ENCODE results near the gene DNASE1L3.
"Not testable (repeated sequence)": the region's sequence is repeated elsewhere in the genome, so short reads cannot be mapped to it uniquely, and the experiment has no call there.

Gene DNASE1L3

GRCh38 chr3:58246148-58247047 lies 35.6 kb upstream of the DNASE1L3 start:
- peaks cover 3% of the 10 kb centered on the region; the same call in 1 of the 2 replicates for H3F3A ChIP-seq (ENCODE audit: control insufficient read depth, insufficient read depth)
- H3K4me1 ChIP-seq (ENCODE audit: control insufficient read depth, low read length) = peaks cover 14% of the 10 kb centered on the region
- H3K27ac ChIP-seq (ENCODE audit: low read depth, low read length) = no peak overlapping the region
- H3K4me2 ChIP-seq (ENCODE audit: low read length) = no peak overlapping the region
- H3K27me3 ChIP-seq (ENCODE audit: control insufficient read depth, low read length) = no peaks in the 10 kb centered on the region
- no peaks in the 10 kb centered on the region for H3K9me3 ChIP-seq (ENCODE audit: control insufficient read depth, insufficient read depth, low read length)
- no peaks in the 10 kb centered on the region for H4K20me1 ChIP-seq (ENCODE audit: control insufficient read depth, insufficient read depth, low read depth, low read length)
- H3K4me3 ChIP-seq (ENCODE audit: low read length) = no peak overlapping the region
- H3K79me2 ChIP-seq (ENCODE audit: control insufficient read depth, low read length) = peaks cover 14% of the 10 kb centered on the region
- TF ChIP-seq CTCF (IDR thresholded peaks at IDR 0.05; ENCODE audit: low read depth, low read length, poor library complexity, severe bottlenecking) (no peak), EZH2phosphoT487 (IDR thresholded peaks at IDR 0.05; ENCODE audit: borderline replicate concordance, low read length) (no peak)
- H3K9me2 ChIP-seq (replicated peaks; ENCODE audit: control insufficient read depth, low read length) = no peaks in the 10 kb centered on the region
- H3K36me3 ChIP-seq (ENCODE audit: control insufficient read depth, low read length) = no peaks in the 10 kb centered on the region

GRCh38 chr3:58243976-58244585 lies 33.3 kb upstream of the DNASE1L3 start:
- Histone ChIP-seq H3F3A (ENCODE audit: control insufficient read depth, insufficient read depth) (peaks cover 5% of the 10 kb centered on the region; the same call in 1 of the 2 replicates), H3K79me2 (ENCODE audit: control insufficient read depth, low read length) (peaks cover 18% of the 10 kb centered on the region), H3K4me2 (ENCODE audit: low read length) (no peak overlapping the region), H3K36me3 (ENCODE audit: control insufficient read depth, low read length) (no peaks in the 10 kb centered on the region), H4K20me1 (ENCODE audit: control insufficient read depth, insufficient read depth, low read depth, low read length) (no peaks in the 10 kb centered on the region), H3K9me2 (replicated peaks; ENCODE audit: control insufficient read depth, low read length) (no peaks in the 10 kb centered on the region), H3K9me3 (ENCODE audit: control insufficient read depth, insufficient read depth, low read length) (no peaks in the 10 kb centered on the region), H3K27ac (ENCODE audit: low read depth, low read length) (no peak overlapping the region), H3K4me3 (ENCODE audit: low read length) (no peak overlapping the region), H3K4me1 (ENCODE audit: control insufficient read depth, low read length) (peaks cover 6% of the 10 kb centered on the region), H3K27me3 (ENCODE audit: control insufficient read depth, low read length) (no peaks in the 10 kb centered on the region)
- TF ChIP-seq EZH2phosphoT487 (IDR thresholded peaks at IDR 0.05; ENCODE audit: borderline replicate concordance, low read length) (no peak), CTCF (IDR thresholded peaks at IDR 0.05; ENCODE audit: low read depth, low read length, poor library complexity, severe bottlenecking) (no peak)

- H4K20me1 ChIP-seq (ENCODE audit: control insufficient read depth, insufficient read depth, low read depth, low read length); H3K36me3 ChIP-seq (ENCODE audit: control insufficient read depth, low read length); H3K4me3 ChIP-seq (ENCODE audit: low read length); H3K4me2 ChIP-seq (ENCODE audit: low read length); H3K27me3 ChIP-seq (ENCODE audit: control insufficient read depth, low read length); H3F3A ChIP-seq (ENCODE audit: control insufficient read depth, insufficient read depth); H3K9me2 ChIP-seq (replicated peaks; ENCODE audit: control insufficient read depth, low read length); H3K27ac ChIP-seq (ENCODE audit: low read depth, low read length); H3K4me1 ChIP-seq (ENCODE audit: control insufficient read depth, low read length); H3K9me3 ChIP-seq (ENCODE audit: control insufficient read depth, insufficient read depth, low read length): not testable (repeated sequence)
- H3K79me2 ChIP-seq (ENCODE audit: control insufficient read depth, low read length) = peaks cover 26% of the 10 kb centered on the region
These were observed 32.1 kb upstream of the DNASE1L3 start for GRCh38 chr3:58242860-58243259.

GRCh38 chr3:58242340-58242739 lies 31.6 kb upstream of the DNASE1L3 start:
- H4K20me1 ChIP-seq (ENCODE audit: control insufficient read depth, insufficient read depth, low read depth, low read length) = no peaks in the 10 kb centered on the region
- no peaks in the 10 kb centered on the region for H3K9me2 ChIP-seq (replicated peaks; ENCODE audit: control insufficient read depth, low read length)
- no peak for TF ChIP-seq EZH2phosphoT487 (IDR thresholded peaks at IDR 0.05; ENCODE audit: borderline replicate concordance, low read length)
- no peak for TF ChIP-seq CTCF (IDR thresholded peaks at IDR 0.05; ENCODE audit: low read depth, low read length, poor library complexity, severe bottlenecking)
- H3K27ac ChIP-seq (ENCODE audit: low read depth, low read length) = no peak overlapping the region
- H3K27me3 ChIP-seq (ENCODE audit: control insufficient read depth, low read length) = no peaks in the 10 kb centered on the region
- no peak overlapping the region for H3K4me2 ChIP-seq (ENCODE audit: low read length)
- no peaks in the 10 kb centered on the region for H3K9me3 ChIP-seq (ENCODE audit: control insufficient read depth, insufficient read depth, low read length)
- H3K4me3 ChIP-seq (ENCODE audit: low read length) = no peak overlapping the region
- peaks cover 8% of the 10 kb centered on the region for H3K4me1 ChIP-seq (ENCODE audit: control insufficient read depth, low read length)
- no peaks in the 10 kb centered on the region for H3K36me3 ChIP-seq (ENCODE audit: control insufficient read depth, low read length)
- 0 out of 2 replicates have a peak, but pooled peaks cover 3% of the 10 kb centered on the region for H3F3A ChIP-seq (ENCODE audit: control insufficient read depth, insufficient read depth)
- H3K79me2 ChIP-seq (ENCODE audit: control insufficient read depth, low read length) = peaks cover 26% of the 10 kb centered on the region
